Lung (tissue), 12 donors: ENCODE measurements around the gene SLC25A21. TPM values are rescaled to one million over a fixed set of nuclear protein-coding genes. Genes with fewer than 3 reads are reported as not detected.

Experiments used
- ATAC-seq: fragments of 200-7000 bp; cut with Tn5 transposase; one replicate; pipeline ENCODE4 v1.9.1; 2020; ENCODE audit warnings: moderate number of reproducible peaks; ENCODE audit not compliant: insufficient read depth, low FRiP score
- DNase-seq, 3 donors: peaks; one replicate each; pipeline ENCODE4 v3.0.0-alpha.2; 2013 to 2017
- H3K27ac ChIP-seq, 2 donors: one replicate each; pipeline ENCODE4 v1.5.1; 2013; ENCODE audit warnings: mild to moderate bottlenecking in 2 of 2, moderate library complexity in 2 of 2, control low read depth in 1 of 2, inconsistent platforms in 1 of 2, low read depth in 1 of 2, low read length in 1 of 2
- H3K27me3 ChIP-seq, 3 donors: one replicate each; pipeline ENCODE4 v1.5.1; 2013; ENCODE audit warnings: low read length in 2 of 3; ENCODE audit not compliant: control insufficient read depth in 3 of 3, insufficient read depth in 3 of 3
- H3K36me3 ChIP-seq, 4 donors: one replicate each; pipeline ENCODE4 v1.5.1; 2013; ENCODE audit warnings: low read length in 4 of 4, mild to moderate bottlenecking in 1 of 4, moderate library complexity in 1 of 4; ENCODE audit not compliant: control insufficient read depth in 4 of 4, insufficient read depth in 4 of 4
- H3K4me1 ChIP-seq, 5 donors: one replicate each; pipeline ENCODE4 v1.5.1; 2013; ENCODE audit warnings: low read length in 5 of 5, mild to moderate bottlenecking in 2 of 5, moderate library complexity in 1 of 5; ENCODE audit not compliant: control insufficient read depth in 5 of 5, insufficient read depth in 5 of 5
- H3K4me3 ChIP-seq: one replicate; pipeline ENCODE4 v1.5.1; 2013; ENCODE audit warnings: mild to moderate bottlenecking, control low read depth, moderate library complexity
- H3K9ac ChIP-seq, 2 donors: one replicate each; pipeline ENCODE4 v1.5.1; 2013; ENCODE audit warnings: low read length in 2 of 2, control low read depth in 1 of 2; ENCODE audit not compliant: insufficient read depth in 1 of 2
- H3K9me3 ChIP-seq, 4 donors: one replicate each; pipeline ENCODE4 v1.5.1; 2013; ENCODE audit warnings: low read length in 3 of 4, mild to moderate bottlenecking in 1 of 4, moderate library complexity in 1 of 4; ENCODE audit not compliant: control insufficient read depth in 4 of 4, insufficient read depth in 3 of 4
- CTCF ChIP-seq: IDR thresholded peaks from 2 replicates; pipeline ENCODE4 v1.5.1; 2012; ENCODE audit warnings: mild to moderate bottlenecking; ENCODE audit errors: control extremely low read depth, extremely low read depth
- WGBS, 2 donors: extraction: QIAGEN DNeasy Blood & Tissue Kit; methylation state at CpG; one replicate each; pipeline ENCODE4 v1.1.7; 2013; 5-methylcytosine and 5-hydroxymethylcytosine counted together
- polyA plus RNA-seq, 2 donors: library from polyadenylated mRNA; stranded (reverse); fragments of 200-250 nt; gene quantifications; one replicate each; pipeline ENCODE4 v1.2.1, GENCODE V29; 2013
- total RNA-seq, 2 donors: library from RNA; depleted of rRNA in 1 of 2; stranded (reverse); fragments of >200 nt in 1 of 2; gene quantifications; one replicate each; pipeline ENCODE4 v1.2.1, GENCODE V29; 2014 to 2021
- donor health status: control.
- donor health status: control.
- donor health status: Bipolar disorder and iron deficiency.
- donor health status: healthy.
- donor health status: DM: yes; HTN: yes; CAD: no.

The SLC25A21 gene
- total and polyA plus RNA-seq, 4 donors, result 0.23 to 2.6 (median 0.42) TPM

DNA sequence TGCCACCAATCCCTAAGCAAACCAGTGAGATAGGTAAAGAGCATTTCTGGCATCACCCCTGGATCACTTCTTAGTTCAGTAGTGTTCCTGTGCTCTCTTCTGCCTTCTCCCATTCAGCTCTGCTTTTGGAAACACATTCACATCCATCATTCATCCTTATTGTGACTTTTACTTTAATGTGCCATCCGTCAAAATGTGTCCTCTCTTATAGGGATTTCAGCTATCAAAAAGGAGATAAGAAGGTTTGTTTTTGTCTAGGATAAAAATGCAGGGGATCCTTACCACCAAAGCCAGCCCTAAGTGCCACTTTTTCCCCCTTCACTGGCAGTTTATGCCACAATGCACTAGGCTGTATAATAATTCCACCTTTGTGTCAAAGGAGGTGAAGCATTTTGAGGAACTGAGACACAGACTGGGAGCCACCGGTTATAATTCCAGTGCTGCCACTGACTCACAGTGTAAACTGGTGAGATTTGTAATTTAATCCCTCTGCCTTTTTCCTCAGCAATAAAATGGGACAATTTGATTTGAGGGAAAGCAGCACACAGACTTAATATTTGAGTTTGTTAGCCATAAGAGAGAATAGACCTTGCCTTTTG lies 352.2 kb downstream of the SLC25A21 start:
- 55 to 59% methylated on average over 2 of the region's 2 CpGs for WGBS, 2 donors
- ATAC-seq, result no peak
- no peak for TF ChIP-seq CTCF

DNA sequence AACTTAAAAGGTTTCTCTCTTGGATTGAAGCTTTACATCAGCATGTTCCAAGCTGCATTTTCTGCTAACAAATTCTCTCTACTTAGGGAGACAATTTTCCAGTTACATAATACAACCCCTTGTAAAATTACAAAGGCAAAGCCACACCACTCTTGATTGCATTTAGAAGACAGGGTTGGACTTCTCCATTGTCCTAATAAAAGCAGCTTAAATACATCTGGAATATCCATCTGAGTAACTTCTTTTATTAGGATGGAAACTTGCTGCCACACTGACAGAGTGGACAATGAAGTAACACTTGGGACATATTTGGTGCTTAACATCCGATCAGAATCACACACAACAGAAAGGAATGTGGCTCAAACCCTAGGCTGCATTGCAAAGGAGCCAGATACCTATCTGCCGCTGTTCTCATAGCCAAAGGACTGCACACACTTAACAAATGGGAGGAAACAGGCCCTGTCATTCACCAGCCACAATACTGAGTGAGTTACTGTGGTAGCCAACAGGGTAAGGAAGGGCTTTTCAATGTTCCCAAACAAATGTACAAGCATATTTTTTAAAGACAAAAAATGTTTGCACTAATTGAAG lies 353.5 kb downstream of the SLC25A21 start:
- DNase-seq (no peak), ATAC-seq (no peak)
- WGBS, 2 donors, result 25 to 44% methylated on average over 2 of the region's 2 CpGs
- Histone ChIP-seq H3K9ac (no peak overlapping the region), H3K4me3 (no peak overlapping the region), H3K9me3 (no peaks in the 10 kb centered on the region), H3K36me3 (no peaks in the 10 kb centered on the region), H3K27ac (no peak overlapping the region), H3K4me1 (no peaks in the 10 kb centered on the region), H3K27me3 (peaks cover 0 to 11% (median 0%) of the 10 kb centered on the region in 3 donors)
- TF ChIP-seq CTCF, result no peak

More for the DNA sequence above, 352.2 kb downstream of the SLC25A21 start:
- Histone ChIP-seq H3K4me3 (no peak overlapping the region), H3K27ac (no peak overlapping the region), H3K9me3 (no peaks in the 10 kb centered on the region), H3K27me3 (peaks cover 0 to 16% (median 0%) of the 10 kb centered on the region in 3 donors), H3K36me3 (no peaks in the 10 kb centered on the region), H3K9ac (no peak overlapping the region), H3K4me1 (no peaks in the 10 kb centered on the region)
- no peak for DNase-seq

DNA sequence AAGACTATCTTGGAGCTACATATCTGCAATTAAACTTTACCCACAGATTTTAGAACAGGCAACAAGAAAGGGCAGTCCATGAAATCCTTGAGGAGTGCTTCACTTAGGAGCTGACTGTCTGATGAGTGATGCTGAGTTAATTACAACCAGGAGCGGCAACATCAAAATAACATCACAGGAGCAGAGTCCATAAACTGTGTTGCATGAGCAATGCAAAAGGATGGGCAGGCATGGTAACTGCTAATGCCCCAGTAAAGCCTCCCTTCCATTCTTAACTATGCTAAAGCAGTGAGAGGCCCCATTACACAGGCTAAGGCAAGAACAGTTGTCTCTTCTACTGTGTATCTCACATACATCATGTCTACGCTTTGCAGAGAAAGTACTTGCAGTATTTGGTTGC lies 354.2 kb downstream of the SLC25A21 start:
- TF ChIP-seq CTCF, result no peak
- DNase-seq, result no peak
- 62 to 95% methylated on average over 2 of the region's 2 CpGs for WGBS, 2 donors
- Histone ChIP-seq H3K27me3 (peaks cover 0 to 11% (median 0%) of the 10 kb centered on the region in 3 donors), H3K9ac (no peak overlapping the region), H3K4me1 (no peaks in the 10 kb centered on the region), H3K36me3 (no peaks in the 10 kb centered on the region), H3K4me3 (no peak overlapping the region), H3K9me3 (no peaks in the 10 kb centered on the region), H3K27ac (no peak overlapping the region)
- no peak for ATAC-seq
